Measurements from ENCODE around the gene IFIT1B. TPM values are rescaled to one million over a fixed set of nuclear protein-coding genes. Genes with fewer than 3 reads are reported as not detected.
"Not testable (repeated sequence)": the region's sequence is repeated elsewhere in the genome, so short reads cannot be mapped to it uniquely, and the experiment has no call there.

Gene IFIT1B
- total RNA-seq, 1 donor from 2014 or later, result not detected

GRCh38 chr10:89398003-89398749 is 20.3 kb downstream of the IFIT1B start:
- H3K27me3 ChIP-seq, result no peaks in the 10 kb centered on the region
- no peak overlapping the region for H3K4me3 ChIP-seq
- intact Hi-C loops (cut with DNase I), result no loop called here

GRCh38 chr10:89399956-89400355 is 22.1 kb downstream of the IFIT1B start:
- Histone ChIP-seq H3K4me1 (peaks cover 3% of the 10 kb centered on the region), H3K27me3 (no peaks in the 10 kb centered on the region), H3K36me3 (peaks cover 16% of the 10 kb centered on the region), H3K4me3 (no peak overlapping the region), H3K27ac (no peak overlapping the region), H3K9me3 (no peaks in the 10 kb centered on the region)
- TF ChIP-seq CTCF (IDR thresholded peaks at IDR 0.05), result no peak
- DNase-seq (no peak), ATAC-seq (no peak)
- intact Hi-C loops (cut with DNase I), result no loop called here

More at GRCh38 chr10:89398003-89398749, 20.3 kb downstream of the IFIT1B start:
- ATAC-seq (no peak), DNase-seq (no peak)
- peaks cover 17% of the 10 kb centered on the region for H3K4me1 ChIP-seq
- no peak overlapping the region for H3K27ac ChIP-seq
- TF ChIP-seq CTCF (IDR thresholded peaks at IDR 0.05), result no peak
- H3K9me3 ChIP-seq, result no peaks in the 10 kb centered on the region
- peaks cover 10% of the 10 kb centered on the region for H3K36me3 ChIP-seq

- TF ChIP-seq CTCF (IDR thresholded peaks at IDR 0.05), result no peak
- Histone ChIP-seq H3K4me1 (no peaks in the 10 kb centered on the region), H3K36me3 (peaks cover 16% of the 10 kb centered on the region), H3K27ac (no peak overlapping the region), H3K27me3 (no peaks in the 10 kb centered on the region), H3K9me3 (no peaks in the 10 kb centered on the region), H3K4me3 (no peak overlapping the region)
- no peak for DNase-seq
- intact Hi-C loops (cut with DNase I), result no loop called here
- ATAC-seq, result no peak
Observed at GRCh38 chr10:89403043-89403442, 25.2 kb downstream of the IFIT1B start.

- no peak overlapping the region for H3K4me3 ChIP-seq
- H3K4me1 ChIP-seq, result no peaks in the 10 kb centered on the region
- ATAC-seq, result no peak
- H3K27ac ChIP-seq, result no peak overlapping the region
- peaks cover 16% of the 10 kb centered on the region for H3K36me3 ChIP-seq
- H3K27me3 ChIP-seq, result no peaks in the 10 kb centered on the region
- no peak for DNase-seq
- H3K9me3 ChIP-seq, result no peaks in the 10 kb centered on the region
- no peak for TF ChIP-seq CTCF (IDR thresholded peaks at IDR 0.05)
- intact Hi-C loops (cut with DNase I), result no loop called here
Observed at GRCh38 chr10:89404104-89405047, 26.5 kb downstream of the IFIT1B start.

- intact Hi-C loops (cut with DNase I), result not testable (repeated sequence)
Observed at GRCh38 chr10:89406178-89406577, 28.3 kb downstream of the IFIT1B start.

GRCh38 chr10:89407792-89408191 is 29.9 kb downstream of the IFIT1B start:
- intact Hi-C loops (cut with DNase I); H3K27me3 ChIP-seq; H3K4me3 ChIP-seq; ATAC-seq; H3K9me3 ChIP-seq; H3K36me3 ChIP-seq; H3K4me1 ChIP-seq; DNase-seq; H3K27ac ChIP-seq: not testable (repeated sequence)

More at GRCh38 chr10:89406178-89406577, 28.3 kb downstream of the IFIT1B start:
- H3K36me3 ChIP-seq, result peaks cover 16% of the 10 kb centered on the region
- ATAC-seq, DNase-seq, H3K27ac ChIP-seq, H3K27me3 ChIP-seq, H3K9me3 ChIP-seq, H3K4me3 ChIP-seq, H3K4me1 ChIP-seq: not testable (repeated sequence)

GRCh38 chr10:89409282-89409681 is 31.4 kb downstream of the IFIT1B start:
- H3K36me3 ChIP-seq; DNase-seq; H3K27me3 ChIP-seq; H3K4me1 ChIP-seq; H3K9me3 ChIP-seq; ATAC-seq; H3K27ac ChIP-seq; H3K4me3 ChIP-seq; intact Hi-C loops (cut with DNase I): not testable (repeated sequence)

GRCh38 chr10:89410551-89410950 is 32.7 kb downstream of the IFIT1B start:
- H3K27me3 ChIP-seq; H3K36me3 ChIP-seq; DNase-seq; H3K9me3 ChIP-seq; ATAC-seq; intact Hi-C loops (cut with DNase I); H3K4me1 ChIP-seq; H3K27ac ChIP-seq; H3K4me3 ChIP-seq: not testable (repeated sequence)

- H3K36me3 ChIP-seq; H3K27me3 ChIP-seq; DNase-seq; H3K4me1 ChIP-seq; ATAC-seq; H3K27ac ChIP-seq; intact Hi-C loops (cut with DNase I); H3K9me3 ChIP-seq; H3K4me3 ChIP-seq: not testable (repeated sequence)
Observed at GRCh38 chr10:89411135-89411534, 33.3 kb downstream of the IFIT1B start.
